ENCODE results near the gene SF1. TPM values are rescaled to one million over a fixed set of nuclear protein-coding genes. Genes with fewer than 3 reads are reported as not detected.

Gene SF1
- total and polyA plus RNA-seq, 2 donors: 49.5 to 134 TPM

GRCh38 chr11:64776425-64776824, 1.9 kb downstream of the SF1 start:
- H3K9me3 ChIP-seq (ENCODE audit: control insufficient read depth in 2 of 2, insufficient read depth in 1 of 2, low read length in 1 of 2): peaks cover 0 to 4% of the 10 kb centered on the region in 2 donors
- DNase-seq (ENCODE audit: low read depth in 6 of 9, low spot score in 9 of 9): no peak
- 95% methylated on average over 6 of the region's 6 CpGs for WGBS
- H3K4me3 ChIP-seq (ENCODE audit: low read length in 2 of 2): peak overlapping the region; percentile 84 to 98
- H3K36me3 ChIP-seq (ENCODE audit: control insufficient read depth in 2 of 2, insufficient read depth in 2 of 2, low read length in 1 of 2): peaks cover 48 to 60% of the 10 kb centered on the region in 2 donors
- peaks cover 17 to 24% of the 10 kb centered on the region in 2 donors for H3K4me1 ChIP-seq (ENCODE audit: control insufficient read depth in 2 of 2, insufficient read depth in 2 of 2, low read length in 2 of 2)
- H3K27ac ChIP-seq (ENCODE audit: low read depth in 1 of 2, low read length in 1 of 2): no peak overlapping the region
- H3K27me3 ChIP-seq (ENCODE audit: control insufficient read depth in 2 of 2, insufficient read depth in 1 of 2, low read length in 1 of 2): no peaks in the 10 kb centered on the region

GRCh38 chr11:64774144-64774543, 4.2 kb downstream of the SF1 start:
- Histone ChIP-seq H3K36me3 (ENCODE audit: control insufficient read depth in 2 of 2, insufficient read depth in 2 of 2, low read length in 1 of 2) (peaks cover 70 to 83% of the 10 kb centered on the region in 2 donors), H3K4me1 (ENCODE audit: control insufficient read depth in 2 of 2, insufficient read depth in 2 of 2, low read length in 2 of 2) (peaks cover 11 to 17% of the 10 kb centered on the region in 2 donors), H3K27ac (ENCODE audit: low read depth in 1 of 2, low read length in 1 of 2) (no peak overlapping the region), H3K27me3 (ENCODE audit: control insufficient read depth in 2 of 2, insufficient read depth in 1 of 2, low read length in 1 of 2) (no peaks in the 10 kb centered on the region), H3K4me3 (ENCODE audit: low read length in 2 of 2) (no peak overlapping the region), H3K9me3 (ENCODE audit: control insufficient read depth in 2 of 2, insufficient read depth in 1 of 2, low read length in 1 of 2) (no peaks in the 10 kb centered on the region)
- 97% methylated on average over 5 of the region's 5 CpGs for whole genome bisulfite sequencing
- DNase-seq (ENCODE audit: low read depth in 6 of 9, low spot score in 9 of 9): no peak

- H3K27me3 ChIP-seq (ENCODE audit: control insufficient read depth in 2 of 2, insufficient read depth in 1 of 2, low read length in 1 of 2): no peaks in the 10 kb centered on the region
- no peak overlapping the region for H3K27ac ChIP-seq (ENCODE audit: low read depth in 1 of 2, low read length in 1 of 2)
- no peak overlapping the region for H3K4me3 ChIP-seq (ENCODE audit: low read length in 2 of 2)
- H3K9me3 ChIP-seq (ENCODE audit: control insufficient read depth in 2 of 2, insufficient read depth in 1 of 2, low read length in 1 of 2): peaks cover 0 to 6% of the 10 kb centered on the region in 2 donors
- peaks cover 87 to 99% of the 10 kb centered on the region in 2 donors for H3K36me3 ChIP-seq (ENCODE audit: control insufficient read depth in 2 of 2, insufficient read depth in 2 of 2, low read length in 1 of 2)
- DNase-seq (ENCODE audit: low read depth in 6 of 9, low spot score in 9 of 9): no peak
- 94% methylated on average over 3 of the region's 3 CpGs for WGBS
- H3K4me1 ChIP-seq (ENCODE audit: control insufficient read depth in 2 of 2, insufficient read depth in 2 of 2, low read length in 2 of 2): peaks cover 13 to 26% of the 10 kb centered on the region in 2 donors
Measured at GRCh38 chr11:64772303-64773018, 5.9 kb downstream of the SF1 start.

- DNase-seq (ENCODE audit: low read depth in 6 of 9, low spot score in 9 of 9): no peak
- no peak overlapping the region for H3K4me3 ChIP-seq (ENCODE audit: low read length in 2 of 2)
- H3K27me3 ChIP-seq (ENCODE audit: control insufficient read depth in 2 of 2, insufficient read depth in 1 of 2, low read length in 1 of 2): no peaks in the 10 kb centered on the region
- H3K4me1 ChIP-seq (ENCODE audit: control insufficient read depth in 2 of 2, insufficient read depth in 2 of 2, low read length in 2 of 2): peaks cover 11 to 29% of the 10 kb centered on the region in 2 donors
- H3K36me3 ChIP-seq (ENCODE audit: control insufficient read depth in 2 of 2, insufficient read depth in 2 of 2, low read length in 1 of 2): peaks cover 92 to 99% of the 10 kb centered on the region in 2 donors
- WGBS: 98% methylated on average over 2 of the region's 2 CpGs
- H3K27ac ChIP-seq (ENCODE audit: low read depth in 1 of 2, low read length in 1 of 2): no peak overlapping the region
- peaks cover 0 to 6% of the 10 kb centered on the region in 2 donors for H3K9me3 ChIP-seq (ENCODE audit: control insufficient read depth in 2 of 2, insufficient read depth in 1 of 2, low read length in 1 of 2)
Measured at GRCh38 chr11:64771861-64772260, 6.5 kb downstream of the SF1 start.

GRCh38 chr11:64770120-64770519, 8.2 kb downstream of the SF1 start:
- peaks cover 9 to 35% of the 10 kb centered on the region in 2 donors for H3K4me1 ChIP-seq (ENCODE audit: control insufficient read depth in 2 of 2, insufficient read depth in 2 of 2, low read length in 2 of 2)
- no peak overlapping the region for H3K27ac ChIP-seq (ENCODE audit: low read depth in 1 of 2, low read length in 1 of 2)
- peaks cover 93 to 99% of the 10 kb centered on the region in 2 donors for H3K36me3 ChIP-seq (ENCODE audit: control insufficient read depth in 2 of 2, insufficient read depth in 2 of 2, low read length in 1 of 2)
- H3K27me3 ChIP-seq (ENCODE audit: control insufficient read depth in 2 of 2, insufficient read depth in 1 of 2, low read length in 1 of 2): no peaks in the 10 kb centered on the region
- H3K4me3 ChIP-seq (ENCODE audit: low read length in 2 of 2): no peak overlapping the region
- DNase-seq (ENCODE audit: low read depth in 6 of 9, low spot score in 9 of 9): no peak
- WGBS: 99% methylated on average over 12 of the region's 12 CpGs
- peaks cover 0 to 6% of the 10 kb centered on the region in 2 donors for H3K9me3 ChIP-seq (ENCODE audit: control insufficient read depth in 2 of 2, insufficient read depth in 1 of 2, low read length in 1 of 2)

GRCh38 chr11:64769283-64769682, 9.1 kb downstream of the SF1 start:
- 97% methylated on average over 6 of the region's 6 CpGs for WGBS
- H3K27ac ChIP-seq (ENCODE audit: low read depth in 1 of 2, low read length in 1 of 2): no peak overlapping the region
- DNase-seq (ENCODE audit: low read depth in 6 of 9, low spot score in 9 of 9): no peak
- peaks cover 93 to 99% of the 10 kb centered on the region in 2 donors for H3K36me3 ChIP-seq (ENCODE audit: control insufficient read depth in 2 of 2, insufficient read depth in 2 of 2, low read length in 1 of 2)
- peaks cover 17 to 43% of the 10 kb centered on the region in 2 donors for H3K4me1 ChIP-seq (ENCODE audit: control insufficient read depth in 2 of 2, insufficient read depth in 2 of 2, low read length in 2 of 2)
- H3K27me3 ChIP-seq (ENCODE audit: control insufficient read depth in 2 of 2, insufficient read depth in 1 of 2, low read length in 1 of 2): no peaks in the 10 kb centered on the region
- peaks cover 0 to 6% of the 10 kb centered on the region in 2 donors for H3K9me3 ChIP-seq (ENCODE audit: control insufficient read depth in 2 of 2, insufficient read depth in 1 of 2, low read length in 1 of 2)
- H3K4me3 ChIP-seq (ENCODE audit: low read length in 2 of 2): no peak overlapping the region

- peaks cover 24 to 53% of the 10 kb centered on the region in 2 donors for H3K4me1 ChIP-seq (ENCODE audit: control insufficient read depth in 2 of 2, insufficient read depth in 2 of 2, low read length in 2 of 2)
- H3K36me3 ChIP-seq (ENCODE audit: control insufficient read depth in 2 of 2, insufficient read depth in 2 of 2, low read length in 1 of 2): peaks cover 93 to 99% of the 10 kb centered on the region in 2 donors
- H3K9me3 ChIP-seq (ENCODE audit: control insufficient read depth in 2 of 2, insufficient read depth in 1 of 2, low read length in 1 of 2): peaks cover 0 to 6% of the 10 kb centered on the region in 2 donors
- no peak overlapping the region for H3K27ac ChIP-seq (ENCODE audit: low read depth in 1 of 2, low read length in 1 of 2)
- WGBS: 98% methylated on average over 6 of the region's 6 CpGs
- DNase-seq (ENCODE audit: low read depth in 6 of 9, low spot score in 9 of 9): no peak
- no peaks in the 10 kb centered on the region for H3K27me3 ChIP-seq (ENCODE audit: control insufficient read depth in 2 of 2, insufficient read depth in 1 of 2, low read length in 1 of 2)
- H3K4me3 ChIP-seq (ENCODE audit: low read length in 2 of 2): no peak overlapping the region
Measured at GRCh38 chr11:64768300-64768694, 10.0 kb downstream of the SF1 start.

GRCh38 chr11:64767344-64768299, 10.7 kb downstream of the SF1 start:
- Histone ChIP-seq H3K36me3 (ENCODE audit: control insufficient read depth in 2 of 2, insufficient read depth in 2 of 2, low read length in 1 of 2) (peaks cover 92 to 99% of the 10 kb centered on the region in 2 donors), H3K27me3 (ENCODE audit: control insufficient read depth in 2 of 2, insufficient read depth in 1 of 2, low read length in 1 of 2) (no peaks in the 10 kb centered on the region), H3K27ac (ENCODE audit: low read depth in 1 of 2, low read length in 1 of 2) (peak overlapping the region in 1 of 2 donors; percentile 43), H3K4me3 (ENCODE audit: low read length in 2 of 2) (no peak overlapping the region), H3K9me3 (ENCODE audit: control insufficient read depth in 2 of 2, insufficient read depth in 1 of 2, low read length in 1 of 2) (peaks cover 0 to 6% of the 10 kb centered on the region in 2 donors), H3K4me1 (ENCODE audit: control insufficient read depth in 2 of 2, insufficient read depth in 2 of 2, low read length in 2 of 2) (peaks cover 24 to 56% of the 10 kb centered on the region in 2 donors)
- 62% methylated on average over 19 of the region's 19 CpGs for WGBS
- peak in 7 of 9 donors; percentile 45 to 84 (median 67) for DNase-seq (ENCODE audit: low read depth in 6 of 9, low spot score in 9 of 9)

- no peak overlapping the region for H3K4me3 ChIP-seq (ENCODE audit: low read length in 2 of 2)
- H3K9me3 ChIP-seq (ENCODE audit: control insufficient read depth in 2 of 2, insufficient read depth in 1 of 2, low read length in 1 of 2): peaks cover 0 to 6% of the 10 kb centered on the region in 2 donors
- peaks cover 89 to 99% of the 10 kb centered on the region in 2 donors for H3K36me3 ChIP-seq (ENCODE audit: control insufficient read depth in 2 of 2, insufficient read depth in 2 of 2, low read length in 1 of 2)
- no peaks in the 10 kb centered on the region for H3K27me3 ChIP-seq (ENCODE audit: control insufficient read depth in 2 of 2, insufficient read depth in 1 of 2, low read length in 1 of 2)
- peaks cover 24 to 60% of the 10 kb centered on the region in 2 donors for H3K4me1 ChIP-seq (ENCODE audit: control insufficient read depth in 2 of 2, insufficient read depth in 2 of 2, low read length in 2 of 2)
- 99% methylated on average over 11 of the region's 11 CpGs for WGBS
- H3K27ac ChIP-seq (ENCODE audit: low read depth in 1 of 2, low read length in 1 of 2): no peak overlapping the region
- no peak for DNase-seq (ENCODE audit: low read depth in 6 of 9, low spot score in 9 of 9)
Measured at GRCh38 chr11:64766881-64767280, 11.5 kb downstream of the SF1 start.
